Measurements from ENCODE around the gene TNPO2. TPM values are rescaled to one million over a fixed set of nuclear protein-coding genes. Genes with fewer than 3 reads are reported as not detected.
"Not testable (repeated sequence)": the region's sequence is repeated elsewhere in the genome, so short reads cannot be mapped to it uniquely, and the experiment has no call there.

Gene TNPO2
- total RNA-seq, 2 experiments from 2014 or later, result 80.7 to 81.1 TPM

DNA sequence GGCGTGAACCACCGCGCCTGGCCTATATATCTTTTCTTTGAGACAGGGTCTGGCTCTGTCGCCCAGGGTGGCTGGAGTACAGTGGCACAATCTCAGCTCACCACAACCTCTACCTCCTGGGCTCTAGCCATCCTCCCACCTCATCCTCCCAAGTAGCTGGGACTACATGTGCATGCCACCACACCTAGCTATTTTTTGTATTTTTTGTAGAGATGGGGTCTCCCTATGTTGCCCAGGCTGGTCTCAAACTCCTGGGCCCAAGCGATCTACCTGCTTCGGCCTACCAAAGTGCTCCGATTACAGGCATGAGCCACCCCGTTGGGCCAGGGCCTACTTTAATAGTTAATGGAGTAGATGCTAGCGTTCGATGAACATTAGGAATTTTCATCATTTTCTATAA lies 3.4 kb downstream of the TNPO2 start:
- Mint-ChIP-seq H3K27me3 (ENCODE audit: low read depth) (no peaks in the 10 kb centered on the region), H3K36me3 (ENCODE audit: low read depth) (peaks cover 38% of the 10 kb centered on the region), H3K4me3 (peak overlapping the region; percentile 93), H3K27ac (peak overlapping the region; percentile 50), H3K9me3 (no peaks in the 10 kb centered on the region), H3K4me1 (ENCODE audit: low read depth) (peaks cover 33% of the 10 kb centered on the region)
- intact Hi-C loops (cut with micrococcal nuclease), result no loop called here
- no peak for DNase-seq
- CTCF ChIA-PET, result interaction anchor here (0.6 to 1.5 kb wide), 5 partner anchors 9 to 183 kb away, joined by 3 to 4 read pairs (median 3); no protein-coding TSS in a partner anchor

DNA sequence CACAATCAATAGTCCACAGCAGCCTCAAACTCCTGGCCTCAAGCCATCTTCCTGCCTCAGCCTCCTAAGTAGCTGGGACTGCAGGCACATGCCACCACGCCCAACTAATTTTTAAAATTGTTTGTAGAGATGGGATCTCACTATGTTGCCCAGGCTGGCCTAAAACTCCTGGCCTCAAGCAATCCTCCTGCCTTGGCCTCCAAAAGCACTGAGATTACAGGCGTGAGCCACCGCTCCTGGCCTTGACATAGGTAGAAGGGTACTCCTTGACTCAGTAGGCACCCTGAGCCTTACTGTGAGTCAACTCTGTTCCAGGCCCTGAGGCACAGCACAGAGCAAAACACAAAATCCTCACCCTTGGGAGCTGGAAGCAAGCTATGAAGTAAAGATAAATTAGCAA lies 7.8 kb downstream of the TNPO2 start:
- intact Hi-C loops (cut with micrococcal nuclease), result no loop called here
- no peak overlapping the region for H3K27ac Mint-ChIP-seq
- CTCF ChIA-PET, result interaction anchor here (1.2 to 1.6 kb wide), 3 partner anchors 13 to 131 kb away, joined by 3 to 4 read pairs (median 4); partner anchors contain the start of gene FBXW9
- no peaks in the 10 kb centered on the region for H3K9me3 Mint-ChIP-seq
- no peaks in the 10 kb centered on the region for H3K27me3 Mint-ChIP-seq (ENCODE audit: low read depth)
- no peak for DNase-seq
- peaks cover 36% of the 10 kb centered on the region for H3K36me3 Mint-ChIP-seq (ENCODE audit: low read depth)
- no peak overlapping the region for H3K4me3 Mint-ChIP-seq
- peaks cover 23% of the 10 kb centered on the region for H3K4me1 Mint-ChIP-seq (ENCODE audit: low read depth)

DNA sequence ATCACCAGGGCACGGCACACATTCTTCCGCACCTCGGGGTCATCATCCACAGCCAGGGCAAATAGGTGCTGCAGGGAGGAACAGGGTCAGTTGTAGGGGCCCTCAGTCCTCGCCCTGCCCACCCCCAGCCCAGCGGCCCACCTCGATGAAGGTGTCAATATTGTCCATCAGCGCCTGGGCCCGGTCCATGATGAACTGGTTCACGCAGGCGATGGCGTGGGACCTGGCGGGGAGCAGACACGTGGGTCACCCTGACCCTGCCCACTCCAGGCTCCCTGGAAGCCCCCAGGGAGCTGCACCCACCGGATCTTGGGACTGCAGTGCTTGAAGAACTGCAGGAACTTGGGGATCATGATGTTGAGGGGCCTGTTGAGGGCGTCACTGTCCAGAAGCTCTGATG lies 8.6 kb downstream of the TNPO2 start:
- DNase-seq, result no peak
- no peaks in the 10 kb centered on the region for H3K27me3 Mint-ChIP-seq (ENCODE audit: low read depth)
- no peak overlapping the region for H3K4me3 Mint-ChIP-seq
- H3K9me3 Mint-ChIP-seq, result no peaks in the 10 kb centered on the region
- peaks cover 37% of the 10 kb centered on the region for H3K36me3 Mint-ChIP-seq (ENCODE audit: low read depth)
- intact Hi-C loops (cut with micrococcal nuclease), result no loop called here
- peaks cover 17% of the 10 kb centered on the region for H3K4me1 Mint-ChIP-seq (ENCODE audit: low read depth)
- H3K27ac Mint-ChIP-seq, result no peak overlapping the region
- CTCF ChIA-PET, result interaction anchor here (0.6 to 1.6 kb wide), 3 partner anchors 14 to 132 kb away, joined by 3 to 4 read pairs (median 3); no protein-coding TSS in a partner anchor

DNA sequence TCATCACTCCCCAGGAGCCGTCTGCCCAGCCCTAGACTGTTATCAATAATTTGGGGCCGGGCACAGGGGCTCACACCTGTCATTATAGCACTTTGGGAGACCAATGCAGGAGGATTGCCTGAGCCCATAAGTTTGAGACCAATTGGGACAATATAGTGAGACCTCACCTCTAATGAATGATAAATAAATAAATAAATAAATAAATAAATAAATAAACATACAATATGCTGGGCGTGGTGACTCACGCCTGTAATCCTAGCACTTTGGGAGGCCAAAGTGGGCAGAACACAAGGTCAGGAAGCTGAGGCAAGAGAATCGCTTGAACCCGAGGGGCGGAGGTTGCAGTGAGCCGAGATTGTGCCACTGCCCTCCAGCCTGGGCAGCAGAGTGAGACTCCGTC lies 10.4 kb downstream of the TNPO2 start:
- CTCF ChIA-PET, result interaction anchor here (2.0 kb wide), 1 partner anchor 134 kb away, joined by 6 read pairs; no protein-coding TSS in a partner anchor
- H3K4me3 Mint-ChIP-seq; intact Hi-C loops (cut with micrococcal nuclease): not testable (repeated sequence)

DNA sequence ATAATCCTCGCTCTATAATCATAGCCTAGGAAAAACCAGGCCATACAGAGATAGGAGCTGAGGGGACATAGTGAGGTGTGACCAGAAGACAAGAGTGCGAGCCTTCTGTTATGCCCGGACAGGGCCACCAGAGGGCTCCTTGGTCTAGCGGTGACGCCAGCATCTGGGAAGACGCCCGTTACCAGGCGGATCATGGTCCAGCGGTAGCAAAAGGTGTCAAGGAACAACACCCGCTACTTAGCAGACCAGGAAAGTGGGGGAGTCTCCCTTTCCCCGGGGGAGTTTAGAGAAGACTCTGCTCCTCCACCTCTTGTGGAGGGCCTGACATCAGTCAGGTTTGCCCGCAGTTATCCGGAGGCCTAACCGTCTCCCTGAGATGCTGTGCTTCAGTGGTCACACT lies 11.7 kb downstream of the TNPO2 start:
- H3K27ac Mint-ChIP-seq; H3K4me1 Mint-ChIP-seq (ENCODE audit: low read depth); CTCF ChIA-PET; H3K4me3 Mint-ChIP-seq; intact Hi-C loops (cut with micrococcal nuclease); H3K27me3 Mint-ChIP-seq (ENCODE audit: low read depth); H3K9me3 Mint-ChIP-seq: not testable (repeated sequence)
- peak; percentile 23 for DNase-seq
- H3K36me3 Mint-ChIP-seq (ENCODE audit: low read depth), result peaks cover 31% of the 10 kb centered on the region

More for the DNA sequence above, 10.4 kb downstream of the TNPO2 start:
- not testable (repeated sequence) for H3K27ac Mint-ChIP-seq; H3K9me3 Mint-ChIP-seq; H3K27me3 Mint-ChIP-seq (ENCODE audit: low read depth); DNase-seq; H3K4me1 Mint-ChIP-seq (ENCODE audit: low read depth)
- peaks cover 31% of the 10 kb centered on the region for H3K36me3 Mint-ChIP-seq (ENCODE audit: low read depth)

DNA sequence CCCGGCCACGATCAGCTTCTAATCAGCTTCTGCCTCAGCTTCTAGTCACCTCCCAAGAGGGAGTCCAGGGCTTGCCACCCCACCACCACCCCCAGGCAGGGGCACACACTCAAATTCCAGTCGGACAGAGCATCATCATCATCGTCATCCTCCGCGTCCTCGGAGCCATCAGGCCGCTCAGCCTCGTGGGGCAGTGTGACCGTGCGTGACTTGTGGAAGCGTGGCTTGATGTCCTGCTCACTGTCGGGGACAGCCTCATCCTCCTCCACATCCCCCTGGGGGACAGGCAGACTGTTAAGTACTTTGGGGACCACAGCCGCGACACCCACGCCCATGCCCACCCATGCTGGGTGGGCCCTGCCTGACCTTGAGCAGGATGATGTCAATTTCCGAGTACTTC lies 12.5 kb downstream of the TNPO2 start:
- no peak overlapping the region for H3K27ac Mint-ChIP-seq
- H3K4me3 Mint-ChIP-seq, result no peak overlapping the region
- peaks cover 29% of the 10 kb centered on the region for H3K36me3 Mint-ChIP-seq (ENCODE audit: low read depth)
- H3K4me1 Mint-ChIP-seq (ENCODE audit: low read depth), result no peaks in the 10 kb centered on the region
- no peak for DNase-seq
- intact Hi-C loops (cut with micrococcal nuclease), result no loop called here
- H3K27me3 Mint-ChIP-seq (ENCODE audit: low read depth), result no peaks in the 10 kb centered on the region
- CTCF ChIA-PET, result no interaction called here
- no peaks in the 10 kb centered on the region for H3K9me3 Mint-ChIP-seq

DNA sequence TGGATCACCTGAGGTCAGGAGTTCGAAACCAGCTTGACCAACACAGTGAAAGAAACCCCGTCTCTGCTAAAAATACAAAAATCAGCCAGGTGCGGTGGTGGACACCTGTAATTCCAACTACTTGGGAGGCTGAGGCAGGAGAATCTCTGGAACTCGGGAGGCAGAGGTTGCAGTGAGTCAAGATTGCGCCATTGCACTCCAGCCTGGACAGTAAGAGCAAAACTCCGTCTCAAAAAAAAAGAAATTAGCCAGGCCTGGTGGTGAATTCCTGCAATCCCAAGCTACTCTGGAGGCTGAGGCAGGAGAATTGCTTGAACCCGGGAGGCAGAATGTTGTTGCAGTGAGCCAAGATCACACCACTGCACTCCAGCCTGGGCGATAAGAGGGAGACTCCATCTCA lies 15.1 kb downstream of the TNPO2 start:
- no peaks in the 10 kb centered on the region for H3K27me3 Mint-ChIP-seq (ENCODE audit: low read depth)
- H3K36me3 Mint-ChIP-seq (ENCODE audit: low read depth), result peaks cover 37% of the 10 kb centered on the region
- H3K9me3 Mint-ChIP-seq, result no peaks in the 10 kb centered on the region
- H3K4me3 Mint-ChIP-seq, result no peak overlapping the region
- no peak for DNase-seq
- CTCF ChIA-PET, result interaction anchor here (0.6 kb wide), 1 partner anchor 47 kb away, joined by 3 read pairs; no protein-coding TSS in a partner anchor
- no peak overlapping the region for H3K27ac Mint-ChIP-seq
- no peaks in the 10 kb centered on the region for H3K4me1 Mint-ChIP-seq (ENCODE audit: low read depth)
- intact Hi-C loops (cut with micrococcal nuclease), result no loop called here

DNA sequence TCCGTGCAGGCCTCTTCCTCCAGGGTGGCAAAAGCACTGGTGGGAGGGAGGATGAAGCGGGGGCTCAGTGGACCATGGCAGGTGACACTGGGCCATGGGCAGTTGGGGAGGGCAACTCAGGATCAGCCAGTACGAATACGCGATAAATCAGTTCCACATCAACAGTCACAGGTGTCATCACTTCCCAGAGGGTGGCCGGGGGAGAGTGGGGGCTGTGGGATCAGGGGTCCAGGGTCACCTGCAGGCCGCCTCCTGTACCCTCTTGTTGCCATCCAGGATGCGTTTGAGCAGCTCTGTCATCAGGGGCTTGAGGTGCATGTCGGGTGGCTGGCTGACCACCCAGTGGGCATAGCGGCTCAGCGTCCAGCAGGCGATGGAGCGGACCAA lies 17.4 kb downstream of the TNPO2 start:
- peaks cover 44% of the 10 kb centered on the region for H3K36me3 Mint-ChIP-seq (ENCODE audit: low read depth)
- CTCF ChIA-PET, result interaction anchor here (1.1 kb wide), 1 partner anchor 12 kb away, joined by 3 read pairs; no protein-coding TSS in a partner anchor

DNA sequence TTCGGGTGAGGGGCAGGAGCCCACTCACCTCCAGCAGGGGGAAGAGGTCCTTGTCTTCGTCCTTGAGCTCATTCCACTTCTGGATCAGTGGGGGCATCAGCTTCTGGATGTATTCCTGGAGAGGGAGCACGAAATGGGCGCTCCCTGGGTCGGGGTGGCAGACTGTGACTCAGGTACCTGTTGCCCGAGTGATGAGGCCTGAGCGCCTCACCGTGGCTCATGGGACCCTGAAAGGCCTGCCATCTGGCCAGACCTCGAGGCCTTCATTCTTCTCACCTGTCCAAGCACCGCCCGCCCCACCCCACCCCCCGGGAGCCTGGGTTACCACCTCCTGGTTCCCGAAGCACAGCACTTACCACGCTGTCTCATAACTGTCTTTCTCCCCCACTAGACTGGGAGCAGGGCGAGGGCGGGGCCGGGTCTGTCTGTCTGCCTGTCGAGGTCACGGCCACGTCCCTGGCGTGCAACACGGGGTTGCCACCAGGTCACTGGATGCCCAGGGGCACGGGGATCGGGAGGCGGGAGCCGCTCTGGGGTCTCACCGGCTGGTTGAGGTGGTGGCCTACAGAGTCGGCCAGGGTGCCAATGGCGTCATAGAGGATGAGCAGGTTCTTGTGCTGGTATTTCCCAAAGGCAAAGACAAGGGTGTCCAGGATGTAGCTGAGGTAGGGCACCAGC lies 17.9 kb downstream of the TNPO2 start:
- peaks cover 48% of the 10 kb centered on the region for H3K36me3 Mint-ChIP-seq (ENCODE audit: low read depth)
- no peak overlapping the region for H3K4me3 Mint-ChIP-seq
- intact Hi-C loops (cut with micrococcal nuclease), result no loop called here
- CTCF ChIA-PET, result interaction anchor here (0.5 to 1.1 kb wide), 2 partner anchors 13 to 76 kb away, joined by 3 to 6 read pairs; no protein-coding TSS in a partner anchor
- H3K4me1 Mint-ChIP-seq (ENCODE audit: low read depth), result no peaks in the 10 kb centered on the region
- no peaks in the 10 kb centered on the region for H3K9me3 Mint-ChIP-seq
- no peak overlapping the region for H3K27ac Mint-ChIP-seq
- H3K27me3 Mint-ChIP-seq (ENCODE audit: low read depth), result no peaks in the 10 kb centered on the region
- DNase-seq, result no peak

More for the DNA sequence above, 17.4 kb downstream of the TNPO2 start:
- no peak overlapping the region for H3K4me3 Mint-ChIP-seq
- no peak for DNase-seq
- H3K4me1 Mint-ChIP-seq (ENCODE audit: low read depth), result no peaks in the 10 kb centered on the region
- H3K27me3 Mint-ChIP-seq (ENCODE audit: low read depth), result no peaks in the 10 kb centered on the region
- no peaks in the 10 kb centered on the region for H3K9me3 Mint-ChIP-seq
- no peak overlapping the region for H3K27ac Mint-ChIP-seq
- intact Hi-C loops (cut with micrococcal nuclease), result no loop called here

DNA sequence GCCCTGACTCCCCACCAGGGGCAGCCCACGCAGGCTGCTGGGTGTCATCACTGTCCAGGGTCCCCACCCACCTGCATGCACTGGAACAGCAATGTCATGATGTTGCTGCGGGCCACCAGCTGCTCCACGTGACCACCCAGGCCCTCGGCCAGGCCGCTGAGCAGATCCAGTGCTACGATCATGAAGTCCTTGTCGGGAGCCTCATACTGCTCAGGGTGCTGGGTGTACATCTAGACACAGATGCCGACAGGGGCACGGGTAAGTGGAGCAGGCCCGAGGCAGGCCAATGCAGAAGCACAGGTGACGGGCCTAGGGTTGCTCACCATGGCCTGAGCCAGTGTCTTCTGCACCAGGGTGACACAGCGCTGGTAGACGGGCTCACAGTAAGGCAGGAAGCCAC lies 18.6 kb downstream of the TNPO2 start:
- DNase-seq, result no peak
- intact Hi-C loops (cut with micrococcal nuclease), result no loop called here
- Mint-ChIP-seq H3K4me3 (no peak overlapping the region), H3K9me3 (no peaks in the 10 kb centered on the region), H3K27ac (no peak overlapping the region), H3K27me3 (ENCODE audit: low read depth) (no peaks in the 10 kb centered on the region), H3K4me1 (ENCODE audit: low read depth) (no peaks in the 10 kb centered on the region), H3K36me3 (ENCODE audit: low read depth) (peaks cover 43% of the 10 kb centered on the region)
- CTCF ChIA-PET, result no interaction called here

DNA sequence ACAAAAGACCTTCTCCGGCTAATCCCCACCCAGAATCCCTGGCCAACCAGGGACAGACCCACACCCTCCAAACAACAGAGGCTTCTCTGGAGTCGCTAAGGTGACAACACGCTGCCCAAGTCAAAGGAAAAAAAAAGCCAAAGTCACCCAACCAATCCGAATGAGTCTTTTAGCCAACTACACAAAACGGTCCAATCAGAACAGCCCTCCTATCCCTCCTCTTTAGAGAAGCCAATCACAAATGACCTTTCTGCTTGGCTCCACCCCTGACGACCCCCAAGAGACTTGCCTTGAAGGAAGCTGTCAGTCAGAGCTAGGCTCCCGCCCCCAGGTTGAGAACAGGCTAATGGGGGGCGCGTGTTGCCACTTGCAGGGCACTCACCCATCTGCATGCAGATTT lies 20.7 kb downstream of the TNPO2 start:
- intact Hi-C loops (cut with micrococcal nuclease), result no loop called here
- no peak for DNase-seq
- H3K36me3 Mint-ChIP-seq (ENCODE audit: low read depth), result peaks cover 44% of the 10 kb centered on the region
- H3K4me3 Mint-ChIP-seq, result no peak overlapping the region
- H3K27ac Mint-ChIP-seq, result no peak overlapping the region
- peaks cover 2% of the 10 kb centered on the region for H3K4me1 Mint-ChIP-seq (ENCODE audit: low read depth)
- CTCF ChIA-PET, result interaction anchor here (1.0 kb wide), 1 partner anchor 55 kb away, joined by 3 read pairs; no protein-coding TSS in a partner anchor
- H3K27me3 Mint-ChIP-seq (ENCODE audit: low read depth), result no peaks in the 10 kb centered on the region
- H3K9me3 Mint-ChIP-seq, result no peaks in the 10 kb centered on the region

DNA sequence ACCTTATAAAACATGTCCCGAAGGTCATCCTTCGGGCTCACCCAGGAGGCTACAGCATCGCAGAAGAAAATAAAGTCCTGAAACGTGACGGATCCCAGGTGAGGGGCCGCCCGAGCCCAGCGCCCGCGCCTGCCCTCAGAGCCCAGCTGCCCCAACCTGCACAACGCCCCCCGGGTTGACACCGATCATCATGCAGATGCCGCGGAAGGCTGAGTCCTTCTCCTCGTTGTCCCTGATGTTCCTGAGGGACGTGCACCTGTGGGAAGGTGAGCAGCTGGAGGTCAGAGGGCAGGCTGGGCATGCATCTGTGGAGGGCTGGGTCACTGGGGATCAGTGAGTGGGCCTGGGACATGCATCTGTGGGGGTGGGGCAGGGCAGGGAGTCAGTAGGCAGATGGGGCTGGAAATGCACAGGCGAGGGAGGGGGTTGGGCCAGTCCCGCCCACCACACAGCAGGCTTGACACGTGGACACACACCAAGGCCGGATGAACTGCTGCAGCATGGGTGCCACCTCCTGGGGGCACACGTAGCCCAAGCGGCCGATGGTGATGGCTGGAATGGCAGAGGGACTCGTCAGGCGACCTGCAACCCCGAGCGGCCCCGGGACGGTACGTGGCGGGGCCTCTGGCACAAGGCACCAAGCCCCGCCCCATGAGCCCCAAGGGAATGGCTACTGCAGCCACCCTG lies 22.0 kb downstream of the TNPO2 start:
- DNase-seq, result no peak
- H3K9me3 Mint-ChIP-seq, result no peaks in the 10 kb centered on the region
- H3K27ac Mint-ChIP-seq, result no peak overlapping the region
- no peaks in the 10 kb centered on the region for H3K27me3 Mint-ChIP-seq (ENCODE audit: low read depth)
- intact Hi-C loops (cut with micrococcal nuclease), result no loop called here
- H3K4me3 Mint-ChIP-seq, result no peak overlapping the region
- CTCF ChIA-PET, result no interaction called here
- H3K36me3 Mint-ChIP-seq (ENCODE audit: low read depth), result peaks cover 41% of the 10 kb centered on the region
- peaks cover 4% of the 10 kb centered on the region for H3K4me1 Mint-ChIP-seq (ENCODE audit: low read depth)

DNA sequence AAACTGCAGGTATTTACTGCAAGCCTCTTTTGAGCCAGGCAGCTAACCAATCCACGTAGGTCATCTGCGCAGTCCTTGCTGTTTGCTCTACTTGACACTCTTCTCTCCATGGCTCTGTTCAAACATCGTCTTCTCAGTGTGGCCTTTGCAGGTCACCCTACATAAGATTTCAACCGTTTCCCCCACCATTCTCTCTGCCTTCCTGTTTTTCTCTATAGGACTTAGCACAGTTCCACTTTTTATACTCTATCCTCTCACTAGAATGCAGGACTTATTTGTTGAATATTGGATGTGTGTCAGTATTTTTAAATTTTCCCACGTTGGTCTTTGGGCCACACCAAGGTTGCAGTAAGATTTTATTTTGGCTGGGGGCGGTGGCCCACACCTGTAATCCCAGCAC lies 25.6 kb downstream of the TNPO2 start:
- Mint-ChIP-seq H3K36me3 (ENCODE audit: low read depth) (peaks cover 19% of the 10 kb centered on the region), H3K27ac (no peak overlapping the region), H3K4me3 (peak overlapping the region; percentile 20), H3K9me3 (no peaks in the 10 kb centered on the region), H3K4me1 (ENCODE audit: low read depth) (peaks cover 11% of the 10 kb centered on the region), H3K27me3 (ENCODE audit: low read depth) (no peaks in the 10 kb centered on the region)
- intact Hi-C loops (cut with micrococcal nuclease), result no loop called here
- DNase-seq, result no peak
- CTCF ChIA-PET, result no interaction called here
